Activated CD4-positive, alpha-beta T cell treated with anti-CD3 and anti-CD28 coated beads, Interleukin-2, amount 10 ng/mL, durations not matched to agents 24 days and 14 days (primary cell): ENCODE results near the gene ABCA4. TPM values are rescaled to one million over a fixed set of nuclear protein-coding genes. Genes with fewer than 3 reads are reported as not detected.

Experiments used
- DNase-seq: peaks from one replicate; pipeline ENCODE4 v3.0.0; 2022
- H3K27ac Mint-ChIP-seq: one replicate; pipeline ENCODE4 v1.8.0; 2022; ENCODE audit warnings: mild to moderate bottlenecking, mixed read lengths
- H3K27me3 Mint-ChIP-seq: one replicate; pipeline ENCODE4 v1.8.0; 2022; ENCODE audit warnings: mixed read lengths
- H3K36me3 Mint-ChIP-seq: one replicate; pipeline ENCODE4 v1.8.0; 2022; ENCODE audit warnings: low read depth, mild to moderate bottlenecking, mixed read lengths
- H3K4me1 Mint-ChIP-seq: one replicate; pipeline ENCODE4 v1.8.0; 2021; ENCODE audit warnings: mixed read lengths
- H3K4me3 Mint-ChIP-seq: one replicate; pipeline ENCODE4 v1.8.0; 2022; ENCODE audit warnings: mild to moderate bottlenecking, moderate library complexity, mixed read lengths
- H3K9me3 Mint-ChIP-seq: one replicate; pipeline ENCODE4 v1.8.0; 2021; ENCODE audit warnings: mixed read lengths
- intact Hi-C: fragments of 100-400 bp; cut with micrococcal nuclease; formaldehyde crosslinking; loops from one replicate; pipeline ENCODE4 v1.15.1; 2023
- total RNA-seq: library from RNA; stranded (reverse); gene quantifications from 2 replicates; pipeline ENCODE4 v1.2.3, GENCODE V29; 2022

Gene ABCA4
- total RNA-seq, 1 donor from 2014 or later, result 0.12 TPM

- H3K36me3 Mint-ChIP-seq, result no peaks in the 10 kb centered on the region
- intact Hi-C loops, result no loop called here
- no peaks in the 10 kb centered on the region for H3K4me1 Mint-ChIP-seq
- H3K9me3 Mint-ChIP-seq, result no peaks in the 10 kb centered on the region
- peaks cover 32% of the 10 kb centered on the region for H3K27me3 Mint-ChIP-seq
- no peak for DNase-seq
- no peak overlapping the region for H3K4me3 Mint-ChIP-seq
- no peak overlapping the region for H3K27ac Mint-ChIP-seq
These were observed 65.4 kb downstream of the ABCA4 start for GRCh38 chr1:94055459-94056122.

GRCh38 chr1:94050675-94051074 lies 70.3 kb downstream of the ABCA4 start:
- H3K9me3 Mint-ChIP-seq, result no peaks in the 10 kb centered on the region
- H3K4me1 Mint-ChIP-seq, result peaks cover 2% of the 10 kb centered on the region
- no peak overlapping the region for H3K27ac Mint-ChIP-seq
- intact Hi-C loops, result no loop called here
- H3K4me3 Mint-ChIP-seq, result no peak overlapping the region
- no peak for DNase-seq
- no peaks in the 10 kb centered on the region for H3K36me3 Mint-ChIP-seq
- peaks cover 27% of the 10 kb centered on the region for H3K27me3 Mint-ChIP-seq

GRCh38 chr1:94050254-94050653 lies 70.7 kb downstream of the ABCA4 start:
- no peaks in the 10 kb centered on the region for H3K9me3 Mint-ChIP-seq
- peaks cover 29% of the 10 kb centered on the region for H3K27me3 Mint-ChIP-seq
- DNase-seq, result no peak
- no peak overlapping the region for H3K4me3 Mint-ChIP-seq
- H3K27ac Mint-ChIP-seq, result no peak overlapping the region
- no peaks in the 10 kb centered on the region for H3K36me3 Mint-ChIP-seq
- intact Hi-C loops, result no loop called here
- H3K4me1 Mint-ChIP-seq, result peaks cover 3% of the 10 kb centered on the region

GRCh38 chr1:94049791-94050190 lies 71.2 kb downstream of the ABCA4 start:
- H3K36me3 Mint-ChIP-seq, result no peaks in the 10 kb centered on the region
- no peak overlapping the region for H3K27ac Mint-ChIP-seq
- intact Hi-C loops, result loop anchor here (5.0 to 10.0 kb wide), 2 partner anchors 185 to 758 kb away; partner anchors contain the start of gene ARHGAP29
- peaks cover 3% of the 10 kb centered on the region for H3K4me1 Mint-ChIP-seq
- no peak for DNase-seq
- H3K4me3 Mint-ChIP-seq, result no peak overlapping the region
- H3K27me3 Mint-ChIP-seq, result peaks cover 29% of the 10 kb centered on the region
- H3K9me3 Mint-ChIP-seq, result no peaks in the 10 kb centered on the region

GRCh38 chr1:94048413-94049164 lies 72.4 kb downstream of the ABCA4 start:
- Mint-ChIP-seq H3K9me3 (no peaks in the 10 kb centered on the region), H3K27ac (no peak overlapping the region), H3K4me1 (peaks cover 6% of the 10 kb centered on the region), H3K36me3 (no peaks in the 10 kb centered on the region), H3K4me3 (no peak overlapping the region), H3K27me3 (peaks cover 26% of the 10 kb centered on the region)
- intact Hi-C loops, result loop anchor here (5.0 to 10.0 kb wide), 2 partner anchors 186 to 759 kb away; partner anchors contain the start of gene ARHGAP29
- no peak for DNase-seq

GRCh38 chr1:94047949-94048348 lies 73.0 kb downstream of the ABCA4 start:
- Mint-ChIP-seq H3K36me3 (no peaks in the 10 kb centered on the region), H3K4me3 (no peak overlapping the region), H3K27me3 (peaks cover 26% of the 10 kb centered on the region), H3K4me1 (peaks cover 6% of the 10 kb centered on the region), H3K27ac (no peak overlapping the region), H3K9me3 (no peaks in the 10 kb centered on the region)
- no peak for DNase-seq
- intact Hi-C loops, result loop anchor here (5.0 to 10.0 kb wide), 2 partner anchors 187 to 759 kb away; partner anchors contain the start of gene ARHGAP29

- Mint-ChIP-seq H3K36me3 (no peaks in the 10 kb centered on the region), H3K4me1 (peaks cover 6% of the 10 kb centered on the region), H3K4me3 (peak overlapping the region; percentile 45), H3K27ac (no peak overlapping the region), H3K27me3 (peaks cover 26% of the 10 kb centered on the region), H3K9me3 (no peaks in the 10 kb centered on the region)
- DNase-seq, result peak; percentile 77
- intact Hi-C loops, result loop anchor here (5.0 to 10.0 kb wide), 2 partner anchors 189 to 762 kb away; partner anchors contain the start of gene ARHGAP29
These were observed 75.4 kb downstream of the ABCA4 start for GRCh38 chr1:94045465-94046056.

GRCh38 chr1:94044891-94045290 lies 76.1 kb downstream of the ABCA4 start:
- Mint-ChIP-seq H3K9me3 (no peaks in the 10 kb centered on the region), H3K27ac (no peak overlapping the region), H3K36me3 (no peaks in the 10 kb centered on the region), H3K27me3 (peaks cover 23% of the 10 kb centered on the region), H3K4me3 (no peak overlapping the region), H3K4me1 (peaks cover 6% of the 10 kb centered on the region)
- no peak for DNase-seq
- intact Hi-C loops, result loop anchor here (5.0 to 10.0 kb wide), 3 partner anchors 190 to 762 kb away; partner anchors contain the start of gene ARHGAP29

GRCh38 chr1:94044290-94044790 lies 76.6 kb downstream of the ABCA4 start:
- peaks cover 25% of the 10 kb centered on the region for H3K27me3 Mint-ChIP-seq
- no peak for DNase-seq
- H3K27ac Mint-ChIP-seq, result no peak overlapping the region
- H3K4me3 Mint-ChIP-seq, result no peak overlapping the region
- H3K36me3 Mint-ChIP-seq, result no peaks in the 10 kb centered on the region
- no peaks in the 10 kb centered on the region for H3K9me3 Mint-ChIP-seq
- peaks cover 6% of the 10 kb centered on the region for H3K4me1 Mint-ChIP-seq
- intact Hi-C loops, result loop anchor here (5.0 to 10.0 kb wide), 2 partner anchors 190 to 418 kb away; partner anchors contain the start of gene ARHGAP29

- H3K36me3 Mint-ChIP-seq, result no peaks in the 10 kb centered on the region
- H3K4me3 Mint-ChIP-seq, result no peak overlapping the region
- H3K27ac Mint-ChIP-seq, result no peak overlapping the region
- peaks cover 26% of the 10 kb centered on the region for H3K27me3 Mint-ChIP-seq
- peaks cover 6% of the 10 kb centered on the region for H3K4me1 Mint-ChIP-seq
- intact Hi-C loops, result loop anchor here (5.0 to 10.0 kb wide), 2 partner anchors 191 to 418 kb away; partner anchors contain the start of gene ARHGAP29
- no peak for DNase-seq
- no peaks in the 10 kb centered on the region for H3K9me3 Mint-ChIP-seq
These were observed 77.1 kb downstream of the ABCA4 start for GRCh38 chr1:94043738-94044289.

- no peak overlapping the region for H3K4me3 Mint-ChIP-seq
- intact Hi-C loops, result loop anchor here (5.0 to 10.0 kb wide), 2 partner anchors 192 to 420 kb away; partner anchors contain the start of gene ARHGAP29
These were observed 78.6 kb downstream of the ABCA4 start for GRCh38 chr1:94042388-94042787.

GRCh38 chr1:94039871-94040569 lies 80.9 kb downstream of the ABCA4 start:
- no peak for DNase-seq
- H3K9me3 Mint-ChIP-seq, result no peaks in the 10 kb centered on the region
- intact Hi-C loops, result loop anchor here (5.0 to 10.0 kb wide), 2 partner anchors 195 to 422 kb away; partner anchors contain the start of gene ARHGAP29
- no peaks in the 10 kb centered on the region for H3K36me3 Mint-ChIP-seq
- H3K4me1 Mint-ChIP-seq, result peaks cover 14% of the 10 kb centered on the region
- H3K27ac Mint-ChIP-seq, result no peak overlapping the region
- H3K4me3 Mint-ChIP-seq, result no peak overlapping the region
- H3K27me3 Mint-ChIP-seq, result peaks cover 36% of the 10 kb centered on the region

More at GRCh38 chr1:94042388-94042787, 78.6 kb downstream of the ABCA4 start:
- Mint-ChIP-seq H3K27me3 (peaks cover 27% of the 10 kb centered on the region), H3K9me3 (no peaks in the 10 kb centered on the region), H3K36me3 (no peaks in the 10 kb centered on the region), H3K4me1 (peaks cover 10% of the 10 kb centered on the region), H3K27ac (no peak overlapping the region)
- no peak for DNase-seq

GRCh38 chr1:94039514-94039870 lies 81.5 kb downstream of the ABCA4 start:
- DNase-seq, result peak; percentile 86
- H3K4me1 Mint-ChIP-seq, result peaks cover 14% of the 10 kb centered on the region
- no peak overlapping the region for H3K27ac Mint-ChIP-seq
- intact Hi-C loops, result no loop called here
- peaks cover 35% of the 10 kb centered on the region for H3K27me3 Mint-ChIP-seq
- H3K36me3 Mint-ChIP-seq, result no peaks in the 10 kb centered on the region
- no peak overlapping the region for H3K4me3 Mint-ChIP-seq
- H3K9me3 Mint-ChIP-seq, result no peaks in the 10 kb centered on the region
